Hippocampal formation (tissue), 2 donors: ENCODE data around the gene YY1AP1.
"Not testable (repeated sequence)": the region's sequence is repeated elsewhere in the genome, so short reads cannot be mapped to it uniquely, and the experiment has no call there.

ENCODE experiments used
- DNase-seq, 2 donors: peaks; one replicate each; lab custom pipeline; 2025; lab: John Stamatoyannopoulos, UW

The YY1AP1 gene

DNA sequence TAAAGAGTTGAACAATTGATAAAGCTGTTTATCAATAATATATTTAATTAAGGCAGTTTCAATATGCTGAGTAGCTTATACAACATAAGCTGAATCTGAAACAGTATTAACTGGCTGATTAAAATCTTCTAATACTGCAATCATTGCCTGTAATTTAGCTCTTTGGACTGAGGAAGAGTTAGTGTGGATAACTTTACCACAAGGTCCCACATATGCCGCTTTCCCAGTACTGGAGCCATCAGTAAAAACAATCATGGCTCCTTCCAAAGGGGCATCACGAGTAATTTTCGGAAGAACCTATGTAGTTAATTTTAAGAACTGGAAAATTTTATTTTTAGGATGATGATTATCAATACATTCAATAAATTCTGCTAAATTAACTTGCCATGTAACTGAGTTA, 7.0 kb upstream of the YY1AP1 start:
- no peak for DNase-seq

DNA sequence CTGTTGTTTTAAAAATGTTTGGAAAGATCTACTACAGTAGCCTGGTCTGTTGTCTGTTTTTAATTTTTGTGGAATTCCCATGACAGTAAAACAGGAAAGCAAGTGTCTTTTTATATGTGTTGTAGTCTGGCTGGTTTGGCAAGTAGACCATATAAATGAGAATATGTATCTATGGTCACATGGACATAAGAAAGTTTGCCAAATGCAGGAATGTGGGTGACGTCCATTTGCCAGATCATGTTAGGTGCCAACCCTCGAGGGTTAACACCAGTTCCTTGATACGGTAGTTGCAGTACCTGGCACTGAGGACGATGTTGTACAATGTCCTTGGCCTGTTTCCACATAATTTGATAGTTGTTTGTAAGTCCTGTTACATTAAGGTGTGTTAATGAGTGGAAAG, 6.5 kb upstream of the YY1AP1 start:
- DNase-seq = no peak

DNA sequence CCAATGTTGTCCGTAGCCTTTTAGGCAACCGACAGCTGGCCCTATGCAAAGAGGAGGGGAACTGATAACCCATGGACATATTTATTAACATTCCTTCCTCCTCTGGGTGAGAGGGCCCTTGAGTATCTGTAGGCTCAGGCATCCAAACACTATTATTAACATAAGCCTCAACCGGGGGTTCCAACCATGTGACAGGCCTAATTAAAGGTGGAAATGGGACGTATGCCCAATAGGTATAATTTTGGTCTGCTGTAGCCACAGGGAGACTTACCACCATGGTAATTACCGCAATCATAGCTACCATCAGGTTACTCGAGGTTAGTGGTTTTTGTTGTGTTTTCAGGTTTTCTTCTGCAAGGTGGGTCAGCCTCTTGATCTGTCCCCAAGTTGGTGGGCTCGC, 5.6 kb upstream of the YY1AP1 start:
- DNase-seq = no peak

- DNase-seq = no peak
Observed at GRCh38 chr1:155691992-155692528, 3.5 kb upstream of the YY1AP1 start.

GRCh38 chr1:155689081-155689607, 570 bp upstream of the YY1AP1 start, which contains the start of gene DAP3:
TSS of gene DAP3 (plus strand) at chr1:155689091. CDS start at chr1:155709780, 20,689 bp downstream.
- DNase-seq = not testable (repeated sequence)

DNA sequence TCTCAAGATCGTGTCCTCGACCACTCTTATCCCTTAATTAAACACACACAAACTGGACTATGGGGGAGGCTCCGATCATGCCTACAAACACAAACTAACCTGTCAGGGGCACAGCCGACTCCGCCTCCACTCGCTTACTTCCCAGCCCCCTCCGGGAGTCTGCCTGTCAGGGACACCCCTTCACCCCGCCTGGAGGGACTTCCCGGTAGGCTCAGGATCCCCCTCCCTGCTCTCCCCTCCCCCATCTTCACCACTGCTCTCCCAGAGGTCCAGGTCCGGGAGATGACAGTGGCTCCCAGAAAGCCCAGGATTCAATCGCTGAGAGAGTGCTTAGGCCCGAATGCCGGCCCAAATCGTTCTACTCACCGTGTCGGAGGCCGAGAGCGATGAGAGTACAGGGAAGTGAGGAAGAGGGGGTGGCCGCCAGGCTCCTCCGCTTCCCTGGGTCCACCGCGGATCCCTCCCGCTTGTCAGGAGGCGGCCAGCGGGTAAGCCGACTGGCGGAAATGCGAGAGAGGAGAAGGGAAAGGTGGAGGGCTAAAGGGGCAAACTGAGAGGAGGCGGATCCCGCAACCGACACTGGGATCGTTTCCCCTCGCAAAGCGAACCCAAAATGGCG, 760 bp downstream of the YY1AP1 start:
- not testable (repeated sequence) for DNase-seq

DNA sequence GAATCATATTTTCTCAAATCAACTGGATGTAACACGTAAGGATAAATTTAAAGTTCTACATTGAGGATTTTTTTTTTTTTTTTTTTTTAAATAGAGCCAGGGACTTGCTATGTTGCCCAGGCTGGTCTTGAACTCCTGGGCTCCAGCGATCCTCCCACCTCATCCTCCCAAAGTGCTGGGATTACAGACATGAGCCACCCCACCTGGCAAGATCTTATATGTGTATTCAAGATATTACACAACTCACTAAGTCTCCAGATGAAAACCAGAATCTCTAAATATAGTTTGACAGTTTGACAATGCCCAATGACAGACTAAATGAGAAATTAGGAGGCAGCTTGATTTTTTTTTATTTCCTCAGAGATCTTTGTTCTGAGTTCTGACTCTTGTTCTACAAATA, 6.8 kb downstream of the YY1AP1 start:
- DNase-seq = no peak

DNA sequence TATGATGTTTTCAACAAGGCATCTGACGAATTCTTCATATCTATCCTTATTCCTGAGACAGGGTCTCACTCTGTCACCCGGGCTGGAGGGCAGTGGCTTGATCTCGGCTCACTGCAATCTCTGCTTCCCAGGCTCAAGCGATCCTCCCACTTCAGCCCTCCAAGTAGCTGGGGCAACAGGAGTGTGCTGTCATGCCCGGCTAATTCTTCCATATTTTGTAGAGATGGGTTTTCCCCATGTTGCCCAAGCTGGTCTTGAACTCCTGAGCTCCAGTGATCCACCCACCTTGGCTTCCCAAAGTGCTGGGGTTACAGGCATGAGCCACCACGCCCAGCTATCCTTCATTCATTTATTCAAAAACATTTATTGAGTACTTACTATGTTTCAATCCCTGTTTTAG, 8.0 kb downstream of the YY1AP1 start:
- DNase-seq = no peak

DNA sequence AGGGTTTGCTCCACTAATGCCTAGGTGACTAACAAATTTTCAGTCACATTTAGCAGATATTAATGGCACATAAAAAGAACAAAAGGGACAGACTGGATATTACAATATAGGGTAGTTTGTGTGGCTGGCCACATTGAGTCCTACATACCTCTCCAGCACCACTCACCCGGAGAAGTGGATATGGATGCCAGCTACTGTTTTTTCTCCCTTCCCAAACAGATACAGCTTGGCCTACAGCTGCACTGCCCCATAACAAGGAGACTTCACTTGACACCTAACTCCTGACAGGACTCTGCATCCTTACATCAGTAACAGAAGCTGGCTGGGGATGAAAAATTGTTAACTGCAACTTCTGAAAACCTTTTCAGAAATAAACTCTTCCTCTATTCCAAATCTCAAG, 9.6 kb downstream of the YY1AP1 start:
- DNase-seq = not testable (repeated sequence)

DNA sequence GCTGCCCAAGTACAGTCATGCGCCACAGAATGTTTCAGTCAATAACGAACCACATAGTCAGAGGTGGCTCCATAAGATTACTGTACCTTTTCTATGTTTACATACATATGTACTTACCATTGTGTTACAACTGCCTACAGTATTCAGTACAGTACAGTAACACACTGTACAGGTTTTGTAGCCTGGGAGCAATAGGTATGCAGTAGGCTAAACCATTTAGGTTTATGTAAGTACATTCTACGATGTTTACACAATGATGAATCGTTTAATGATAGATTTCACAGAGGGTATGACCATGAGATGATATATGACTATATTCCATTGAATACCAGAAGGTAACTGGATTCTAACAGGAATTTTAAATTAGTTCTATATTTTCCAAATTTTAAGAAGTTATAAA, 10.5 kb downstream of the YY1AP1 start:
- DNase-seq = no peak

- DNase-seq = no peak
Observed at GRCh38 chr1:155673003-155673402, 15.6 kb downstream of the YY1AP1 start.

GRCh38 chr1:155671750-155672149, 16.8 kb downstream of the YY1AP1 start:
- DNase-seq = no peak

GRCh38 chr1:155669233-155670162, 19.1 kb downstream of the YY1AP1 start:
- no peak for DNase-seq

- DNase-seq = not testable (repeated sequence)
Observed at GRCh38 chr1:155661239-155661638, 27.3 kb downstream of the YY1AP1 start.

- no peak for DNase-seq
Observed at GRCh38 chr1:155657463-155657862, 31.1 kb downstream of the YY1AP1 start.

- DNase-seq = no peak
Observed at GRCh38 chr1:155652951-155653350, 35.6 kb downstream of the YY1AP1 start.

DNA sequence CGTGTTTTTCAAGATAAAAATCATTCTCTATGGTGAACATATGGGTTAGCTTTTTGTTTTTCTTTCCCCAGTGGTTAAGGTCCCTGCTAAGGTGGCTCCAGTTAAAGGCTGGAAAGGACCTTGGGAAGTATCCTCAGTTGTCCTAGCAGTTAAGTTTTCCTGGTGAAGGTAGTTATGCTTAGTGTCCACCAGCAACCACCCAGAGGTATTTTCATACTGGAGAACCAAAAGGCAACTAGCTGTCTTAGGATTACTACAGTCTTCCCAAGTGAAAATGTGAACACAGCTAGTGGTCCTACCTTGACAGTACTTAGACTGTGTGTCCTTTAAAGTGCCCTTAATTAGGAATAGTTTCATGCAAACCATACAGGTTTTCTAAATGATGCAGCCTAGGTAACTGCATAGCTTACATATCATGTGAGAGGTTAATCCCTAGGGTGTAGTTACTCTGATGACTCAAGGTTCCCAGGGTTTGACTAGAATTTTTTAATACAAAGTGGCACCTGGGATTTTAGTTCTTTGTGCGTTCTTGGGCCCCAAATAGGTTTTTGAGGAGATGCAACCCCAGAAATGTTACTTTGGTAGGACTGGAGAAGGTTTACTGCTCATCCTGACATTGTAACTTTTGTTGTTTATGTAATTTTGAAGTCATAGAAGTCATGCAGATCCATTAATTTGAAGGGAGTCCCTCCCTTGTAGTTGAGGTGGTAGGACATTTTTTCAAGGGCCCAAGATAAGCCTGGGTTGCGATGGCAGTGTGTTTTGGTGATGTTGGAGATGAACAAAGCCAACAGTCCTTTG, 36.5 kb downstream of the YY1AP1 start:
- no peak for DNase-seq

GRCh38 chr1:155650231-155650757, 38.3 kb downstream of the YY1AP1 start:
- DNase-seq = no peak

DNA sequence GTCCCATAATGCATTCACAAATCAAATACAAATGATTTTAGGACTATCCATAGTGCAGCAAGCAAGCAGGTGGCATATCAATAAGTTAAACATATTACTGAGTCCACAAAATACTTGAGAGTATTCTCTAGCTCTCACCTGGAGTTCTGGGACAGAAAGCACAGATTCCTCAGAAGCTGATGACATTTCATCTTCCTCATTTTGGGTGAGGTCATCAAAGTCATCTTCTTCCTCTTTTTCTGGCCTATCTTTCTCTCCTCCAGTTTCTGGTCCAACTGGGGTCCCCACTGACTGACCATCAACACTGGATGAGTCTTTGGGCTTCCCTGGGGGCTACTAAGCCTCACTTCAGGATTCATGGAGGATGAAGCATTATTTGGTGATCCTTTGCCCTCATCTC, 38.9 kb downstream of the YY1AP1 start:
- DNase-seq = no peak

- peak in 1 of 2 donors; percentile 63 for DNase-seq
Observed at GRCh38 chr1:155648207-155649147, 40.1 kb downstream of the YY1AP1 start.
